GM21367 (cell line): ENCODE data around the gene OBSCN.
"Not testable (repeated sequence)": the region's sequence is repeated elsewhere in the genome, so short reads cannot be mapped to it uniquely, and the experiment has no call there.

ENCODE experiments used
- ATAC-seq: cut with Tn5 transposase; IDR thresholded peaks from one replicate; pipeline ENCODE4 v1.9.1; 2021; ENCODE audit not compliant: unreplicated experiment

OBSCN gene

GRCh38 chr1:228185641-228185965 is 22.2 kb upstream of the OBSCN start:
- ATAC-seq = no peak

GRCh38 chr1:228188249-228188648 is 19.6 kb upstream of the OBSCN start:
- not testable (repeated sequence) for ATAC-seq

GRCh38 chr1:228190182-228190581 is 17.7 kb upstream of the OBSCN start:
- ATAC-seq = no peak

GRCh38 chr1:228190778-228191177 is 17.1 kb upstream of the OBSCN start:
- no peak for ATAC-seq

- ATAC-seq = no peak
These were observed 13.4 kb upstream of the OBSCN start for GRCh38 chr1:228194436-228194835.

GRCh38 chr1:228194921-228195812 is 12.7 kb upstream of the OBSCN start:
- ATAC-seq = no peak

- ATAC-seq = no peak
These were observed 10.2 kb upstream of the OBSCN start for GRCh38 chr1:228197555-228198147.

GRCh38 chr1:228198977-228199590 is 8.8 kb upstream of the OBSCN start:
- ATAC-seq = no peak

GRCh38 chr1:228204958-228205357 is 2.9 kb upstream of the OBSCN start:
- ATAC-seq = no peak

GRCh38 chr1:228205526-228206436 is 2.1 kb upstream of the OBSCN start:
- no peak for ATAC-seq

GRCh38 chr1:228206582-228207351 is 1.1 kb upstream of the OBSCN start:
- no peak for ATAC-seq

GRCh38 chr1:228207381-228207810 is 448 bp upstream of the OBSCN start:
- no peak for ATAC-seq

GRCh38 chr1:228208831-228209551 is 1.1 kb downstream of the OBSCN start:
- ATAC-seq = no peak

GRCh38 chr1:228209657-228210056 is 1.8 kb downstream of the OBSCN start:
- ATAC-seq = no peak

GRCh38 chr1:228210076-228210651 is 2.3 kb downstream of the OBSCN start:
- ATAC-seq = no peak

- ATAC-seq = no peak
These were observed 3.1 kb downstream of the OBSCN start for GRCh38 chr1:228210712-228211530.

- no peak for ATAC-seq
These were observed 3.9 kb downstream of the OBSCN start for GRCh38 chr1:228211531-228212414.
